ES-I3 (cell line): Measurements from ENCODE around the gene TMCO4.

ENCODE experiments used
- H3K36me3 ChIP-seq: 2 replicates; pipeline ENCODE4 v1.6.1; 2013; ENCODE audit warnings: mild to moderate bottlenecking, low read length, control low read depth, moderate library complexity; ENCODE audit not compliant: insufficient read depth
- H3K4me1 ChIP-seq: 2 replicates; pipeline ENCODE4 v1.6.1; 2013; ENCODE audit warnings: mild to moderate bottlenecking, control low read depth, low read length; ENCODE audit not compliant: insufficient read depth
- H3K9ac ChIP-seq: 2 replicates; pipeline ENCODE4 v1.6.1; 2013; ENCODE audit warnings: low read depth, mild to moderate bottlenecking, low read length, moderate library complexity
- H3K9me3 ChIP-seq: 2 replicates; pipeline ENCODE4 v1.6.1; 2013; ENCODE audit warnings: mild to moderate bottlenecking, low read length, moderate library complexity; ENCODE audit not compliant: control insufficient read depth, insufficient read depth

The TMCO4 gene

GRCh38 chr1:19695772-19696171, 103.9 kb downstream of the TMCO4 start:
- H3K4me1 ChIP-seq = no peaks in the 10 kb centered on the region

GRCh38 chr1:19694298-19694697, 105.4 kb downstream of the TMCO4 start:
- Histone ChIP-seq H3K9me3 (no peaks in the 10 kb centered on the region), H3K36me3 (no peaks in the 10 kb centered on the region), H3K9ac (no peak overlapping the region), H3K4me1 (no peaks in the 10 kb centered on the region)

More at GRCh38 chr1:19695772-19696171, 103.9 kb downstream of the TMCO4 start:
- Histone ChIP-seq H3K9ac (no peak overlapping the region), H3K36me3 (no peaks in the 10 kb centered on the region), H3K9me3 (no peaks in the 10 kb centered on the region)

- no peaks in the 10 kb centered on the region for H3K36me3 ChIP-seq
- H3K9me3 ChIP-seq = no peaks in the 10 kb centered on the region
- H3K9ac ChIP-seq = no peak overlapping the region
- 0 out of 2 replicates have a peak, but pooled peaks cover 3% of the 10 kb centered on the region for H3K4me1 ChIP-seq
Measured at GRCh38 chr1:19690342-19690741, 109.4 kb downstream of the TMCO4 start.

- no peak overlapping the region for H3K9ac ChIP-seq
- no peaks in the 10 kb centered on the region for H3K9me3 ChIP-seq
- no peaks in the 10 kb centered on the region for H3K36me3 ChIP-seq
- H3K4me1 ChIP-seq = 0 out of 2 replicates have a peak, but pooled peaks cover 3% of the 10 kb centered on the region
Measured at GRCh38 chr1:19689856-19690255, 109.9 kb downstream of the TMCO4 start.

GRCh38 chr1:19689085-19689757, 110.5 kb downstream of the TMCO4 start:
- Histone ChIP-seq H3K36me3 (no peaks in the 10 kb centered on the region), H3K9ac (no peak overlapping the region), H3K4me1 (0 out of 2 replicates have a peak, but pooled peaks cover 3% of the 10 kb centered on the region), H3K9me3 (no peaks in the 10 kb centered on the region)

- H3K9me3 ChIP-seq = no peaks in the 10 kb centered on the region
- no peaks in the 10 kb centered on the region for H3K36me3 ChIP-seq
- H3K9ac ChIP-seq = no peak overlapping the region
- 0 out of 2 replicates have a peak, but pooled peaks cover 3% of the 10 kb centered on the region for H3K4me1 ChIP-seq
Measured at GRCh38 chr1:19688041-19688842, 111.5 kb downstream of the TMCO4 start.

GRCh38 chr1:19687414-19687813, 112.3 kb downstream of the TMCO4 start:
- Histone ChIP-seq H3K9ac (no peak overlapping the region), H3K9me3 (no peaks in the 10 kb centered on the region), H3K4me1 (0 out of 2 replicates have a peak, but pooled peaks cover 3% of the 10 kb centered on the region), H3K36me3 (no peaks in the 10 kb centered on the region)

- Histone ChIP-seq H3K4me1 (0 out of 2 replicates have a peak, but pooled peaks cover 3% of the 10 kb centered on the region), H3K9me3 (no peaks in the 10 kb centered on the region), H3K36me3 (no peaks in the 10 kb centered on the region), H3K9ac (no peak overlapping the region)
Measured at GRCh38 chr1:19685994-19686393, 113.7 kb downstream of the TMCO4 start.

- Histone ChIP-seq H3K4me1 (0 out of 2 replicates have a peak, but pooled peaks cover 3% of the 10 kb centered on the region), H3K9ac (no peak overlapping the region), H3K36me3 (no peaks in the 10 kb centered on the region), H3K9me3 (no peaks in the 10 kb centered on the region)
Measured at GRCh38 chr1:19684677-19685076, 115.0 kb downstream of the TMCO4 start.

- no peak overlapping the region for H3K9ac ChIP-seq
- H3K36me3 ChIP-seq = no peaks in the 10 kb centered on the region
- no peaks in the 10 kb centered on the region for H3K9me3 ChIP-seq
- 0 out of 2 replicates have a peak, but pooled peaks cover 3% of the 10 kb centered on the region for H3K4me1 ChIP-seq
Measured at GRCh38 chr1:19683351-19683750, 116.4 kb downstream of the TMCO4 start.

- no peaks in the 10 kb centered on the region for H3K9me3 ChIP-seq
- H3K36me3 ChIP-seq = no peaks in the 10 kb centered on the region
- 0 out of 2 replicates have a peak, but pooled peaks cover 3% of the 10 kb centered on the region for H3K4me1 ChIP-seq
- H3K9ac ChIP-seq = no peak overlapping the region
Measured at GRCh38 chr1:19682901-19683300, 116.8 kb downstream of the TMCO4 start.

GRCh38 chr1:19682257-19682656, 117.5 kb downstream of the TMCO4 start:
- Histone ChIP-seq H3K9me3 (no peaks in the 10 kb centered on the region), H3K36me3 (no peaks in the 10 kb centered on the region), H3K9ac (no peak overlapping the region), H3K4me1 (0 out of 2 replicates have a peak, but pooled peaks cover 3% of the 10 kb centered on the region)

GRCh38 chr1:19680644-19681043, 119.1 kb downstream of the TMCO4 start:
- Histone ChIP-seq H3K9me3 (no peaks in the 10 kb centered on the region), H3K9ac (no peak overlapping the region), H3K4me1 (no peaks in the 10 kb centered on the region), H3K36me3 (no peaks in the 10 kb centered on the region)

GRCh38 chr1:19679691-19680090, 120.0 kb downstream of the TMCO4 start:
- Histone ChIP-seq H3K36me3 (no peaks in the 10 kb centered on the region), H3K9ac (no peak overlapping the region), H3K4me1 (no peaks in the 10 kb centered on the region), H3K9me3 (no peaks in the 10 kb centered on the region)
